Naive thymus-derived CD4-positive, alpha-beta T cell (primary cell): ENCODE measurements around the gene SETD3. TPM values are rescaled to one million over a fixed set of nuclear protein-coding genes. Genes with fewer than 3 reads are reported as not detected.

Source experiments
- ATAC-seq: fragments of 150-1000 bp; cut with Tn5 transposase; 2 replicates; pipeline ENCODE4 v1.10.0; 2021; ENCODE audit warnings: mild to moderate bottlenecking, moderate library complexity
- CTCF ChIA-PET: fragments of 350-600 bp; sonication (Branson Sonifier 250); formaldehyde crosslinking; loops from one replicate; lab custom pipeline; 2021; ENCODE audit warnings: antibody characterized with exemption; lab: Charles Lee
- POLR2A ChIA-PET: fragments of 350-600 bp; sonication (Branson Sonifier 250); formaldehyde crosslinking; loops from one replicate; lab custom pipeline; 2021; ENCODE audit warnings: antibody characterized with exemption, inconsistent platforms; lab: Charles Lee
- DNase-seq, 9 donors: peaks; one replicate each; pipeline versions ENCODE4 v3.0.0 to v3.0.0-alpha.2; 2020 to 2022; ENCODE audit warnings: mixed read lengths in 1 of 9
- H3K27ac ChIP-seq: one replicate; pipeline ENCODE4 v1.7.0; 2013; ENCODE audit warnings: mild to moderate bottlenecking, low read depth, low read length, moderate library complexity
- H3K27me3 ChIP-seq, 2 donors: one replicate each; pipeline ENCODE4 v1.7.0; 2013; ENCODE audit warnings: low read length in 2 of 2, mild to moderate bottlenecking in 2 of 2, moderate library complexity in 2 of 2; ENCODE audit not compliant: control insufficient read depth in 2 of 2, insufficient read depth in 2 of 2
- H3K36me3 ChIP-seq, 3 experiments: 1 replicate in 2 of 3; 2 replicates in 1 of 3; pipeline ENCODE4 v1.7.0; 2013; ENCODE audit warnings: low read length in 3 of 3, mild to moderate bottlenecking in 3 of 3, moderate library complexity in 1 of 3; ENCODE audit not compliant: insufficient read depth in 3 of 3, control insufficient read depth in 2 of 3
- H3K4me1 ChIP-seq, 2 donors: one replicate each; pipeline ENCODE4 v1.7.0; 2013; ENCODE audit warnings: low read length in 2 of 2, mild to moderate bottlenecking in 2 of 2, moderate library complexity in 1 of 2; ENCODE audit not compliant: control insufficient read depth in 2 of 2, insufficient read depth in 2 of 2
- H3K4me3 ChIP-seq: 2 replicates; pipeline ENCODE4 v1.7.0; 2013; ENCODE audit warnings: mild to moderate bottlenecking, low read length
- H3K9me3 ChIP-seq, 3 experiments: 1 replicate in 2 of 3; 2 replicates in 1 of 3; pipeline ENCODE4 v1.7.0; 2013; ENCODE audit warnings: low read length in 3 of 3; ENCODE audit not compliant: control insufficient read depth in 2 of 3
- H3K27ac Mint-ChIP-seq, 9 donors: one replicate each; pipeline ENCODE4 v1.8.0; 2020 to 2022; ENCODE audit warnings: mixed read lengths in 9 of 9, mild to moderate bottlenecking in 8 of 9, moderate library complexity in 5 of 9, inconsistent platforms in 2 of 9
- H3K27me3 Mint-ChIP-seq, 5 donors: one replicate each; pipeline ENCODE4 v1.8.0; 2021 to 2022; ENCODE audit warnings: mixed read lengths in 5 of 5, mild to moderate bottlenecking in 1 of 5
- H3K36me3 Mint-ChIP-seq, 5 donors: one replicate each; pipeline ENCODE4 v1.8.0; 2020 to 2022; ENCODE audit warnings: mixed read lengths in 5 of 5, mild to moderate bottlenecking in 3 of 5, inconsistent platforms in 1 of 5
- H3K4me1 Mint-ChIP-seq, 7 donors: one replicate each; pipeline ENCODE4 v1.8.0; 2020 to 2022; ENCODE audit warnings: mixed read lengths in 7 of 7, mild to moderate bottlenecking in 3 of 7, inconsistent platforms in 1 of 7
- H3K4me3 Mint-ChIP-seq, 10 donors: one replicate each; pipeline ENCODE4 v1.8.0; 2020 to 2022; ENCODE audit warnings: mild to moderate bottlenecking in 10 of 10, mixed read lengths in 10 of 10, moderate library complexity in 6 of 10, inconsistent platforms in 2 of 10
- H3K9me3 Mint-ChIP-seq, 11 donors: one replicate each; pipeline ENCODE4 v1.8.0; 2020 to 2022; ENCODE audit warnings: mixed read lengths in 11 of 11, mild to moderate bottlenecking in 4 of 11, inconsistent platforms in 1 of 11, moderate library complexity in 1 of 11
- intact Hi-C, 2 donors: fragments of 100-400 bp; cut with micrococcal nuclease; formaldehyde crosslinking; loops; one replicate each; pipeline ENCODE4 v1.15.1; 2023
- polyA plus RNA-seq, 2 donors: library from polyadenylated mRNA; unstranded; fragments of 300-500 nt; fragmentation: Illumina TruSeq; gene quantifications; one replicate each; pipeline ENCODE4 v1.2.3, GENCODE V29; 2021
- total RNA-seq, 6 experiments: library from RNA in 5 of 6; stranded (reverse) in 5 of 6; gene quantifications; 1 replicate in 5 of 6; 2 replicates in 1 of 6; pipeline ENCODE4 v1.2.3 and lab custom pipeline; 2021 to 2026

The SETD3 gene
- total and polyA plus RNA-seq, 7 experiments from 2014 or later, result 32.2 to 59.4 (median 53.0) TPM

DNA sequence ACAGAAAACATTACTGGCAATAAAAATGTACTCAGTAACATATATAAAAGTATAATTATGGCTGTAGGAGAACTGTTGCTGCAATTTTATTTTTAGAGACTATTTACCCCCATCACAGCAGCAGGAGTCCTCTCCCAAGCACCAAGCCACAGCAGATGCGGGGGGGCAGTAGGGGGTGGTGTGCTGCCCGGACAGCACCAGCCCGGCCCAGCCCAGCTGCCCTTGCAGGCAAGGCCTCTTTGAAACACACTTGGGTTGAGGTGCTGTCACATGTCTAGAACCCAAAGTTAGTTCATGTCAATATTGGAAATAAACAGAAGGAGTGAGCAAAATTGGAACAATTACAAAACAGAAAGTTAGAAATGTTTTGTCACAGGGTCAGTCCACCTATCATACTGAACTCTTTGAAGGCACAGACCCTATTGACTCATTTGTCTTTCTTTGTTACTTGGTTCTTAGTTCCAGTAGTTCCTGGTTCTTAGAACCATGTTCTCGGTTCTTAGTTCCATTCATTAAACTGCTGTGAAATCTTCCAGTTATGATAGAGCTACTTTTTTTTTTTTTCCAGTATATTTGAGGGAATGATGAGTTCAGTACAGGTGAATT is 23.3 kb upstream of the SETD3 start:
- Mint-ChIP-seq H3K27ac (peak overlapping the region in 1 of 9 donors; percentile 57), H3K27me3 (no peaks in the 10 kb centered on the region), H3K4me1 (no peaks in the 10 kb centered on the region), H3K4me3 (no peak overlapping the region), H3K9me3 (peaks cover 0 to 5% (median 0%) of the 10 kb centered on the region in 11 donors), H3K36me3 (peaks cover 14 to 83% (median 19%) of the 10 kb centered on the region in 5 donors)
- POLR2A ChIA-PET, result interaction anchor here (0.6 kb wide), 1 partner anchor 31 kb away, joined by 3 read pairs; no protein-coding TSS in a partner anchor
- CTCF ChIA-PET, result no interaction called here
- H3K4me3 ChIP-seq, result no peak overlapping the region
- no peaks in the 10 kb centered on the region for H3K9me3 ChIP-seq
- H3K27me3 ChIP-seq, result no peaks in the 10 kb centered on the region
- no peaks in the 10 kb centered on the region for H3K4me1 ChIP-seq
- DNase-seq (no peak), ATAC-seq (no peak)
- H3K27ac ChIP-seq, result no peak overlapping the region
- intact Hi-C loops, result no loop called here
- peaks cover 48 to 99% (median 48%) of the 10 kb centered on the region in 3 experiments for H3K36me3 ChIP-seq

GRCh38 chr14:99502989-99503421 is 22.3 kb upstream of the SETD3 start:
- Mint-ChIP-seq H3K4me3 (no peak overlapping the region), H3K4me1 (no peaks in the 10 kb centered on the region), H3K36me3 (peaks cover 14 to 80% (median 19%) of the 10 kb centered on the region in 5 donors), H3K9me3 (peaks cover 0 to 5% (median 0%) of the 10 kb centered on the region in 11 donors), H3K27ac (peak overlapping the region in 1 of 9 donors; percentile 56), H3K27me3 (no peaks in the 10 kb centered on the region)
- no peak for DNase-seq
- ATAC-seq, result no peak
- intact Hi-C loops, result no loop called here
- no peaks in the 10 kb centered on the region for H3K9me3 ChIP-seq
- H3K4me1 ChIP-seq, result no peaks in the 10 kb centered on the region
- peaks cover 45 to 99% (median 52%) of the 10 kb centered on the region in 3 experiments for H3K36me3 ChIP-seq
- ChIA-PET CTCF (no interaction called here), POLR2A (no interaction called here)
- no peaks in the 10 kb centered on the region for H3K27me3 ChIP-seq
- no peak overlapping the region for H3K4me3 ChIP-seq
- H3K27ac ChIP-seq, result no peak overlapping the region

DNA sequence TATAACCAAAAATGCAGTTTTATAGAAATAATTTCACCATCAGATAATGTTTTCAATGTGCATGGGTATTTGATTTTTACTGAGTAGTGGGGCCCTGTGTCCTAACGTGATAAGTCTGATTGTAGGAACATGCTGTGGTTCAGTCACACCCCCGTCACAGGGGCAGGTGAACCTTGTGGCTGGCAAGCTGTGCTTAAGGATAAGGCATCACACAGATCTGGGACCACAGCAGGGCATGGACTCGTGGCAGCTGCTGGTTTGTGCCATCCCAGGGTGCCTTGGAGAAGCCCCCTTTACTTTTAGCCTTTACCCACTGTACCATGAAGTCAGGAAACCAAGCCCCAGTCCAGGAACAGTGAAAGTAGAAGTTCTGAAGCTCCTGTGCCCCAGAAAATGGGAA is 17.2 kb upstream of the SETD3 start:
- Mint-ChIP-seq H3K27ac (no peak overlapping the region), H3K36me3 (peaks cover 13 to 74% (median 28%) of the 10 kb centered on the region in 5 donors), H3K4me1 (peaks cover 5 to 17% (median 9%) of the 10 kb centered on the region in 7 donors), H3K9me3 (no peaks in the 10 kb centered on the region), H3K4me3 (no peak overlapping the region), H3K27me3 (no peaks in the 10 kb centered on the region)
- Histone ChIP-seq H3K4me1 (no peaks in the 10 kb centered on the region), H3K9me3 (no peaks in the 10 kb centered on the region), H3K4me3 (no peak overlapping the region), H3K27me3 (no peaks in the 10 kb centered on the region), H3K27ac (no peak overlapping the region), H3K36me3 (peaks cover 35 to 96% (median 57%) of the 10 kb centered on the region in 3 experiments)
- no peak for DNase-seq
- intact Hi-C loops, result no loop called here
- ATAC-seq, result no peak
- POLR2A ChIA-PET, result no interaction called here
- CTCF ChIA-PET, result no interaction called here

- POLR2A ChIA-PET, result interaction anchor here (0.5 kb wide), 1 partner anchor 131 kb away, joined by 3 read pairs; no protein-coding TSS in a partner anchor
- CTCF ChIA-PET, result no interaction called here
Observed at GRCh38 chr14:99497341-99497740, 16.7 kb upstream of the SETD3 start.

GRCh38 chr14:99484106-99484505 is 3.4 kb upstream of the SETD3 start:
- no peak for ATAC-seq
- POLR2A ChIA-PET, result no interaction called here

More at GRCh38 chr14:99497341-99497740, 16.7 kb upstream of the SETD3 start:
- Histone ChIP-seq H3K27me3 (no peaks in the 10 kb centered on the region), H3K9me3 (no peaks in the 10 kb centered on the region), H3K4me1 (no peaks in the 10 kb centered on the region), H3K27ac (no peak overlapping the region), H3K36me3 (peaks cover 34 to 96% (median 52%) of the 10 kb centered on the region in 3 experiments), H3K4me3 (no peak overlapping the region)
- DNase-seq (no peak), ATAC-seq (no peak)
- H3K27ac Mint-ChIP-seq, result peak overlapping the region in 1 of 9 donors; percentile 2
- intact Hi-C loops, result no loop called here
- peaks cover 16 to 71% (median 28%) of the 10 kb centered on the region in 5 donors for H3K36me3 Mint-ChIP-seq
- H3K4me1 Mint-ChIP-seq, result peaks cover 5 to 22% (median 13%) of the 10 kb centered on the region in 7 donors
- H3K9me3 Mint-ChIP-seq, result no peaks in the 10 kb centered on the region
- H3K27me3 Mint-ChIP-seq, result no peaks in the 10 kb centered on the region
- no peak overlapping the region for H3K4me3 Mint-ChIP-seq

GRCh38 chr14:99481745-99482099 is 1.1 kb upstream of the SETD3 start:
- Mint-ChIP-seq H3K4me3 (peak overlapping the region; percentile 89 to 100 (median 98)), H3K4me1 (peaks cover 50 to 79% (median 71%) of the 10 kb centered on the region in 7 donors), H3K36me3 (no peaks in the 10 kb centered on the region), H3K9me3 (peaks cover 0 to 1% (median 0%) of the 10 kb centered on the region in 11 donors), H3K27me3 (no peaks in the 10 kb centered on the region), H3K27ac (peak overlapping the region; percentile 95 to 99 (median 98))
- DNase-seq (peak in 5 of 9 donors; percentile 16 to 33 (median 21)), ATAC-seq (no peak)
- Histone ChIP-seq H3K4me3 (peak overlapping the region; percentile 86), H3K4me1 (peaks cover 26 to 34% of the 10 kb centered on the region in 2 donors), H3K36me3 (peaks cover 0 to 6% (median 0%) of the 10 kb centered on the region in 3 experiments), H3K27ac (peak overlapping the region; percentile 93), H3K9me3 (no peaks in the 10 kb centered on the region), H3K27me3 (no peaks in the 10 kb centered on the region)
- POLR2A ChIA-PET, result interaction anchor here (0.6 to 1.7 kb wide), 5 partner anchors 10 to 1879 kb away, joined by 3 to 38 read pairs (median 9); partner anchors contain the start of genes CCDC85C and CYP46A1
- CTCF ChIA-PET, result no interaction called here
- intact Hi-C loops, result loop anchor here (1.0 to 10.0 kb wide), 9 partner anchors 123 to 893 kb away; partner anchors contain the start of genes CCDC85C (in 2 of the 2), CYP46A1 (in 2 of the 2), EML1 (in 1 of the 2) and EVL (in 1 of the 2)

More at GRCh38 chr14:99484106-99484505, 3.4 kb upstream of the SETD3 start:
- H3K27me3 ChIP-seq, result no peaks in the 10 kb centered on the region
- no peaks in the 10 kb centered on the region for H3K36me3 Mint-ChIP-seq
- intact Hi-C loops, result loop anchor here (5.0 to 10.0 kb wide), 4 partner anchors 583 to 891 kb away; partner anchors contain the start of genes EVL (in 1 of the 2), SLC25A29 (in 1 of the 2) and WDR25 (in 1 of the 2)
- H3K27ac Mint-ChIP-seq, result peak overlapping the region in 1 of 9 donors; percentile 62
- DNase-seq, result no peak
- peaks cover 0 to 1% (median 0%) of the 10 kb centered on the region in 11 donors for H3K9me3 Mint-ChIP-seq
- no peaks in the 10 kb centered on the region for H3K9me3 ChIP-seq
- no peak overlapping the region for H3K4me3 ChIP-seq
- peaks cover 44 to 84% (median 76%) of the 10 kb centered on the region in 7 donors for H3K4me1 Mint-ChIP-seq
- peaks cover 0 to 6% (median 0%) of the 10 kb centered on the region in 3 experiments for H3K36me3 ChIP-seq
- no peaks in the 10 kb centered on the region for H3K27me3 Mint-ChIP-seq
- CTCF ChIA-PET, result interaction anchor here (0.8 kb wide), 1 partner anchor 52 kb away, joined by 3 read pairs; no protein-coding TSS in a partner anchor
- peaks cover 20 to 33% of the 10 kb centered on the region in 2 donors for H3K4me1 ChIP-seq
- H3K4me3 Mint-ChIP-seq, result peak overlapping the region in 5 of 10 donors; percentile 0 to 100 (median 34)
- H3K27ac ChIP-seq, result no peak overlapping the region
